ENCODE measurements around the gene MYO18B.

- TF ChIP-seq CTCF (IDR thresholded peaks at IDR 0.05; ENCODE audit: insufficient read depth, low read depth, low read length) (no peak), EZH2 (IDR thresholded peaks at IDR 0.05; ENCODE audit: insufficient read depth, low read length) (no peak)
Observed at GRCh38 chr22:25775531-25775930, 33.5 kb downstream of the MYO18B start.

Measured in astrocyte (in vitro differentiated cells and primary cell).